ENCODE results near the gene FBXO34.

FBXO34 gene

DNA sequence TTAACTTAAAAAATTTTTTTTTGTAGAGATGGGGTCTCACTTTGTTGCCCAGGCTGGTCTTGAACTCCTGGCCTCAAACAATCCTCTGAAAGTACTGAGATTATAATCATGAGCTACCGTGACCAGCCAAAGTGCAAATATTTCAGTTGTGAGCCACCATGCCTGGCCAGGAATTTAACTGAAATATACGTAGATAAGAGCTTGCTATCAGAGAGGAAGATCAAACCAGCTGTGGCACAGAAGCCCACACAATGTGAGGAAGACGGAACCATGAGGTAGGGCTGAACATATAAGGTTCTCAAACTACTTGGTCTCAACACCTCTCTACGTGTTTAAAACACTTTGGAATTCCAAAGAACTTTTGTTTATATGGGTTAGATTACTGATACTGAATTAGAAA, 111.3 kb downstream of the FBXO34 start:
- DNase-seq (ENCODE audit: low spot score), result no peak

DNA sequence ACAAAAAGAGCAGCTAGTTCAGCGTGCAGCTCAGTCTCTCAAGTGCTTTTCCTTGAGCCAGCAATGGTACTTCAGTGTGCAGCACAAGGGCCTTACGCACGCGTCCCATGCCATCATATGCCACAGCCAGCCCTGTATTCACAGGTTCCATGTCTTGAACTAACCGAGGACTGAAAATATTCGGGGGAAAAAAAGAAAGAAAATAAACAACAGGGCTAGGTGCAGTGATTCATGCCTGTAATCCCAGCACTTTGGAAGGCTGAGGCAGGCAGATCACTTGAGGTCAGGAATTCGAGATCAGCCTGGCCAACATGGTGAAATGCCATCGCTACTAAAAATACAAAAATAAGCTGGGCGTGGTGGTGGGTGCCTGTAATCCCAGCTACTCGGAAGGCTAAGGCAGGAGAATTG, 111.8 kb downstream of the FBXO34 start:
- peak; percentile 63 for DNase-seq (ENCODE audit: low spot score)

DNA sequence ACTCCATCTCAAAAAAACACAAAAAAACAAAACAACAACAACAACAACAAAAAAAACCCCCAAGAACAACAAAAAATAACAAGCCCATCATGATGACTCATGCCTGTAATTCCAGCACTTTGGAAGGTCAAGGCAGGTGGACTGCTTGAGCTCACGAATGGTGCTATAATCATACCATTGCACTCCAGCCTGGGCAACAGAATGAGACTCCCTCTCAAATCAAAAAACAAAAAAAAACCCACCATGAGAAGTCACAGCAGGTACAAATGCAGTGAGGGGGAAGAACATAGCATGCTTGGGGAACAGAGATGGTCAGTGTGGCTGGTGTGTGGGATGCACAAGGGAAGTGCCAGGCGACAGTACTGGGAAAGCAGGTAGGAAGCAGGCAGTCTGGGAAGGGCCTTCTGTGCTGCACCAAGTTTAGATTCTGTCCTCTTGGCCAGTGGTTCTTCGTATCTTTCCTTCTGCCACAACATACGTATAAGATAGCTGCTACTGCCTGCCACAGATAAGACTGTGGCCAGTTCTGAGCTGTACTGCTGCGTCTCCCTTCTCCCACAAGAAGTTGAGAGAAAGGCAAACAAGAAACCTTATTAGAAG, 112.4 kb downstream of the FBXO34 start:
- DNase-seq (ENCODE audit: low spot score), result peak; percentile 90

GRCh38 chr14:55384536-55384935, 113.3 kb downstream of the FBXO34 start:
- DNase-seq (ENCODE audit: low spot score), result no peak

DNA sequence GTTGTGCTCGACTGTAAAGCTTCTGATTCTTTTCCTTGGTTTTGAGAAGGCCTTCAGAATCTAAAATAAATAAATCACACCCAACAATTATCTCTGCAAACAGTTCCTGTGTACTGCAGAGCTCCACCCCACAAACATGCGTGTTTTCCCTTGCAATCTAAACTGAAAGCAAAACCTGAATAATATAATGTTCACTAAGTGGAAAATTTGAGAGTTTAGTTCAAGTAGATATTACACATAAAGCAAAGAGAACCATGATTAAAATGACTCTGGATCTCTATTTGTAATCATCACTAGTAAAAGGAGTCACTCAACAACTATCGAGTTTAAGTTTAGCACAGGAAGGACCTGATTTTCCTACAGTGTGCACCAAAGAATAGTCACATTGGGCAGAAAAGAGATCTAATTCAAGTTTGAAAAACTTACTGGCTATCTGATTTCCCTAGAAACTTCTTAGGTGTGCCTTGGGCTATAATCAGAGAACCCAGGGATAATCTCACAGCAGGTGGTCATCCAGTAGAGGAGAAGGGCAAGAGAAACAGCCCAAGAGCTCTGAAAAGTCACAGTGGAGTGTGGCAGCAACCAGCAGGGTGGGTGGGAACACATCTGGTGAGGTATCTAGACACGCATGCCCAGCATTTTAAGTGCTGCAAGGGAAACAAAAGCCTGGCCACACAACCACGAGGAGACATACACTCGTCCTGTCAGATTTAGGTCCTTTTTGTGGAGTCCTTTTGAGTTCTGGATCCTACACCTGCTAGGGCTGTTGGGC, 115.0 kb downstream of the FBXO34 start:
- DNase-seq (ENCODE audit: low spot score), result peak; percentile 85

DNA sequence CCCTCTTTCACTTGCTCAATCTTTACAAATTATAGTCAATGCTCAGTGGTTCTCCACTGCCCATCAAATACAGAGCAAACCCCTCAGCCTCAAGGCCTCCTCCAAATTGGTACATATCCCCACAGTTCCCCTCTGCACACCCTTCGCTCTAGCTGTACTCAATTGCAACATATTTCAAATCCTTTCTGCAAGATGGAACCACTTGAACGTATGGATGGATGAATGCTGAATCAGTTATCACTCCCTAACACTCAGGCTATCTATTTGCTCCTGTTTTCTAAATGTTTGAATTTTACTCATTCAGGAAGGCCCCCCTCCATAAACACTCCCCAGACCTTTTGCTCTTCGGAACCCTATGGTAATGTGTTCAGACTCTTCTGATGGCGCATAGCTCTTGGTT, 115.9 kb downstream of the FBXO34 start:
- peak; percentile 63 for DNase-seq (ENCODE audit: low spot score)

GRCh38 chr14:55388160-55388559, 116.9 kb downstream of the FBXO34 start:
- DNase-seq (ENCODE audit: low spot score), result peak; percentile 67

DNA sequence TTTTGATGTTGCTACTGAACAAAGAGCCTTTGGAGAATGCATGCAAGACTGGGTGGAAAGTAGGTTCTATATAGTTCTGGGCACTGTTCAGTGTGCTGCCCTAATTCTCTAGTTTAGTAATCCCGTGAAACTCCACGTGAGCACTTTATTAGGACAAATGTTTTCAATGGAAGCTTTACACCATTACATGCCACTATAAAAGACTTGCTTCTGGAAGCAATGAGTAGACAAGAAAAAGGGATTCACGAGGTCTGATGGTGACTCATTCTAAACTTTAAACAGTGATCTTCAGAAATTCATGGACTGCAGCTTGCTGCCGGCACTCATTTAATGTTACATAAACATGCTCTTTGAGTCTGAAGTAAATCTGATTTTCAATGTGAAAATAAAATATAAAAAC, 118.1 kb downstream of the FBXO34 start:
- peak; percentile 59 for DNase-seq (ENCODE audit: low spot score)

DNA sequence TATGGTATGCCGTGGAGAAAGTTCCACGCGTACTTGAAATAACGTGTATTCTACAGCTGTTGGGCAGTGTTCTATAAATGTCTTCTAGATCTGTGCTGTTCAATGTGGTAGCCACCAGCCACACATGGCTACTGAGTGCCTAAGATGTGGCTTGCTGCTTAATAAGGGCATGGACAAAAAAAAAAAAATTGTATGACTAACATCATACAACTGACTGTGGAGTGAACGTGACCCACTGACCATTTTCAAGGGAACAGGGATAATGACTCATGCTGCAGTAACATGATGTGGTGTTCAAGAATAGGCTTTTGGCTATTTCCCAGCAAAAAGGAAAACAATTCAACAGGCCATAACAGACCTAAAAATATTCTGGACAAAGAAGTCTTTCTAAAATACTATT, 127.5 kb downstream of the FBXO34 start:
- no peak for DNase-seq (ENCODE audit: low spot score)

DNA sequence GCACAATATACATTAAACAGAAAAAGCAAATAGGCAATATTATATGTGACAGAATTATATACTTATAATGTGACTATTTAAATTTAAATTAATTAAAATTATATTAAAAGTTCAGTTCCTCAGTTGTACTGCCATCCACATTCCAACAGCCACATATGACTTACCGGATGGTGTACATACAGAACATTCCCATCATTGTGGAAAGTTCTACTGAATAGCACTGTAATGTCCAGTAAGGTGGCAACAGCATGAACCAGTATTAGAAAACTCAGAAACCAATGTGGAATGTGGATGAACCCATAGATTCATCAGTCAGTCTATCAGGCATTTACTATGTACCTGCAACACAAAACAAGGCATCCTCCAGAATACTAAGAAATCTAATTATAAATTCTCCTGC, 128.0 kb downstream of the FBXO34 start:
- no peak for DNase-seq (ENCODE audit: low spot score)

DNA sequence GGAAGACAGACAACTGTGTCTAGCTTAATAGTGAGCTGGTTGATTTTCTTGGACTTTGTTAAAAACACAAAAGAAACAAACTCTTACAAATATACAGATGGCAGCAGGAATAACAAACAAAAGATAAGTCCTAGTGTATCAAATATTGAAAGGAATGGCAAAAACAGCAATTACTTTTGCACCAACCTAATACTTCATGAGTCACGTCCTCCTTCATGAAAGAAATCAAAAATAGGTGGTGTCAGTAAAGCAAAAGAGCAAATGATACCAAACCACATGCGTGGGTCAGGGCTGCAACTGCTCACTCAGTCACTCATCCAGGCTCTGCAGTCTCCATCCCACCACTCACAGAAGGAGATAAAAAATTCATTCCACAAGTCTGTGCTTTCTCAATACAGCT, 128.6 kb downstream of the FBXO34 start:
- DNase-seq (ENCODE audit: low spot score), result peak; percentile 54

GRCh38 chr14:55401751-55402150, 130.5 kb downstream of the FBXO34 start:
- no peak for DNase-seq (ENCODE audit: low spot score)

Data from hematopoietic multipotent progenitor cell treated with erythropoietin and hydrocortisone succinate and interleukin-3 and kit ligand, for 17 days (in vitro differentiated cells).